ENCODE data around the gene AP4S1. TPM values are rescaled to one million over a fixed set of nuclear protein-coding genes. Genes with fewer than 3 reads are reported as not detected.
A peak's percentile ranks its signal among the peaks of the same experiment; 100 is the strongest.

AP4S1 gene
- total and polyA plus RNA-seq, 4 donors, result 5.4 to 10.7 (median 7.3) TPM

GRCh38 chr14:31026077-31026449, 614 bp downstream of the AP4S1 start, which contains the start of gene STRN3:
Gene STRN3 (minus strand): TSS chr14:31026379. CDS start chr14:31026185, 194 bp downstream.
- Histone ChIP-seq H3K9ac (ENCODE audit: insufficient read depth in 1 of 2, low read length in 2 of 2) (peak within 1 kb of the TSS; percentile 75 to 96), H3K4me3 (peak within 1 kb of the TSS; percentile 82), H3K27me3 (ENCODE audit: control insufficient read depth in 3 of 3, insufficient read depth in 3 of 3, low read length in 2 of 3) (no peaks in the 10 kb centered on the region), H3K27ac (ENCODE audit: low read depth in 1 of 2, low read length in 1 of 2) (peak within 1 kb of the TSS; percentile 92 to 99), H3K9me3 (ENCODE audit: control insufficient read depth in 4 of 4, insufficient read depth in 3 of 4, low read length in 3 of 4) (no peaks in the 10 kb centered on the region), H3K4me1 (ENCODE audit: control insufficient read depth in 5 of 5, insufficient read depth in 5 of 5, low read length in 5 of 5) (peaks cover 0 to 23% (median 9%) of the 10 kb centered on the region in 5 donors), H3K36me3 (ENCODE audit: control insufficient read depth in 4 of 4, insufficient read depth in 4 of 4, low read length in 4 of 4) (peaks cover 0 to 4% (median 0%) of the 10 kb centered on the region in 4 donors)
- 1 to 2% methylated on average over 17 to 31 of the region's 31 CpGs for WGBS, 2 donors
- ATAC-seq (ENCODE audit: insufficient read depth, low FRiP score) (no peak), DNase-seq (no peak)
- no peak for TF ChIP-seq CTCF (IDR thresholded peaks at IDR 0.05; ENCODE audit: control extremely low read depth, extremely low read depth)

GRCh38 chr14:31026450-31027235, 1.2 kb downstream of the AP4S1 start:
- Histone ChIP-seq H3K9ac (ENCODE audit: insufficient read depth in 1 of 2, low read length in 2 of 2) (peak overlapping the region; percentile 63 to 86), H3K27me3 (ENCODE audit: control insufficient read depth in 3 of 3, insufficient read depth in 3 of 3, low read length in 2 of 3) (no peaks in the 10 kb centered on the region), H3K9me3 (ENCODE audit: control insufficient read depth in 4 of 4, insufficient read depth in 3 of 4, low read length in 3 of 4) (no peaks in the 10 kb centered on the region), H3K4me3 (peak overlapping the region; percentile 24), H3K27ac (ENCODE audit: low read depth in 1 of 2, low read length in 1 of 2) (peak overlapping the region; percentile 92 to 98), H3K36me3 (ENCODE audit: control insufficient read depth in 4 of 4, insufficient read depth in 4 of 4, low read length in 4 of 4) (peaks cover 0 to 4% (median 0%) of the 10 kb centered on the region in 4 donors), H3K4me1 (ENCODE audit: control insufficient read depth in 5 of 5, insufficient read depth in 5 of 5, low read length in 5 of 5) (peaks cover 0 to 23% (median 6%) of the 10 kb centered on the region in 5 donors)
- TF ChIP-seq CTCF (IDR thresholded peaks at IDR 0.05; ENCODE audit: control extremely low read depth, extremely low read depth), result no peak
- WGBS, 2 donors, result 0 to 1% methylated on average over 48 of the region's 48 CpGs
- ATAC-seq (ENCODE audit: insufficient read depth, low FRiP score), result peak; percentile 97
- DNase-seq, result peak; percentile 97 to 99 (median 98)

GRCh38 chr14:31027847-31028246, 2.4 kb downstream of the AP4S1 start:
- Histone ChIP-seq H3K4me3 (no peak overlapping the region), H3K27me3 (ENCODE audit: control insufficient read depth in 3 of 3, insufficient read depth in 3 of 3, low read length in 2 of 3) (no peaks in the 10 kb centered on the region), H3K27ac (ENCODE audit: low read depth in 1 of 2, low read length in 1 of 2) (no peak overlapping the region), H3K9ac (ENCODE audit: insufficient read depth in 1 of 2, low read length in 2 of 2) (no peak overlapping the region), H3K4me1 (ENCODE audit: control insufficient read depth in 5 of 5, insufficient read depth in 5 of 5, low read length in 5 of 5) (peaks cover 0 to 23% (median 5%) of the 10 kb centered on the region in 5 donors), H3K36me3 (ENCODE audit: control insufficient read depth in 4 of 4, insufficient read depth in 4 of 4, low read length in 4 of 4) (no peaks in the 10 kb centered on the region), H3K9me3 (ENCODE audit: control insufficient read depth in 4 of 4, insufficient read depth in 3 of 4, low read length in 3 of 4) (no peaks in the 10 kb centered on the region)
- TF ChIP-seq CTCF (IDR thresholded peaks at IDR 0.05; ENCODE audit: control extremely low read depth, extremely low read depth), result no peak
- ATAC-seq (ENCODE audit: insufficient read depth, low FRiP score), result no peak
- no peak for DNase-seq
- WGBS, 2 donors, result 93 to 95% methylated on average over 1 of the region's 1 CpG

All from lung (tissue), 12 donors.